Breast epithelium (tissue), 3 donors: Measurements from ENCODE around the gene ATP8A1.

ENCODE experiments used
- CTCF ChIP-seq, 3 donors: fragments of 450-650 bp; IDR thresholded peaks; one replicate each; pipeline ENCODE4 v1.5.1; 2016 to 2017; ENCODE audit warnings: antibody characterized with exemption in 3 of 3, mild to moderate bottlenecking in 3 of 3, moderate library complexity in 3 of 3
- POLR2A ChIP-seq: fragments of 450-650 bp; IDR thresholded peaks from one replicate; pipeline ENCODE4 v1.6.1; 2016; ENCODE audit warnings: antibody characterized with exemption, mild to moderate bottlenecking, moderate library complexity

GRCh38 chr4:42464550-42465094 lies 192.3 kb downstream of the ATP8A1 start:
- TF ChIP-seq POLR2A (no peak), CTCF (IDR thresholded peaks at IDR 0.05) (no peak)
